ENCODE results near the gene ESR2. TPM values are rescaled to one million over a fixed set of nuclear protein-coding genes. Genes with fewer than 3 reads are reported as not detected.

The ESR2 gene
- total RNA-seq, 3 donors from 2014 or later = 1.3 to 4.5 (median 4.4) TPM

- peak; percentile 79 to 82 for ATAC-seq
- peak overlapping the region; percentile 80 for H3K4me3 Mint-ChIP-seq
- peaks cover 26% of the 10 kb centered on the region for H3K4me1 Mint-ChIP-seq (ENCODE audit: low read depth)
- no peaks in the 10 kb centered on the region for H3K9me3 Mint-ChIP-seq
- peak; percentile 81 for DNase-seq
- no peaks in the 10 kb centered on the region for H3K36me3 Mint-ChIP-seq (ENCODE audit: insufficient read depth)
- H3K27me3 Mint-ChIP-seq (ENCODE audit: low read depth) = peaks cover 9% of the 10 kb centered on the region
Measured at GRCh38 chr14:64294672-64295413, 672 bp upstream of the ESR2 start.

GRCh38 chr14:64292197-64292596 lies 2.0 kb downstream of the ESR2 start:
- peaks cover 8% of the 10 kb centered on the region for H3K27me3 Mint-ChIP-seq (ENCODE audit: low read depth)
- no peaks in the 10 kb centered on the region for H3K9me3 Mint-ChIP-seq
- ATAC-seq (no peak), DNase-seq (no peak)
- peaks cover 26% of the 10 kb centered on the region for H3K4me1 Mint-ChIP-seq (ENCODE audit: low read depth)
- H3K36me3 Mint-ChIP-seq (ENCODE audit: insufficient read depth) = no peaks in the 10 kb centered on the region
- H3K4me3 Mint-ChIP-seq = peak overlapping the region; percentile 7

GRCh38 chr14:64289571-64289970 lies 4.6 kb downstream of the ESR2 start:
- no peaks in the 10 kb centered on the region for H3K36me3 Mint-ChIP-seq (ENCODE audit: insufficient read depth)
- H3K4me1 Mint-ChIP-seq (ENCODE audit: low read depth) = peaks cover 12% of the 10 kb centered on the region
- no peaks in the 10 kb centered on the region for H3K9me3 Mint-ChIP-seq
- DNase-seq (no peak), ATAC-seq (no peak)
- H3K27me3 Mint-ChIP-seq (ENCODE audit: low read depth) = peaks cover 7% of the 10 kb centered on the region
- H3K4me3 Mint-ChIP-seq = no peak overlapping the region

GRCh38 chr14:64281805-64282204 lies 12.4 kb downstream of the ESR2 start:
- H3K36me3 Mint-ChIP-seq (ENCODE audit: insufficient read depth) = no peaks in the 10 kb centered on the region
- peaks cover 20% of the 10 kb centered on the region for H3K4me1 Mint-ChIP-seq (ENCODE audit: low read depth)
- peaks cover 1% of the 10 kb centered on the region for H3K27me3 Mint-ChIP-seq (ENCODE audit: low read depth)
- no peak overlapping the region for H3K4me3 Mint-ChIP-seq
- ATAC-seq = peak; percentile 22 to 28
- no peaks in the 10 kb centered on the region for H3K9me3 Mint-ChIP-seq
- DNase-seq = no peak

GRCh38 chr14:64279704-64280668 lies 14.2 kb downstream of the ESR2 start:
- peaks cover 20% of the 10 kb centered on the region for H3K4me1 Mint-ChIP-seq (ENCODE audit: low read depth)
- ATAC-seq (peak; percentile 89 to 90), DNase-seq (no peak)
- no peaks in the 10 kb centered on the region for H3K36me3 Mint-ChIP-seq (ENCODE audit: insufficient read depth)
- peaks cover 4% of the 10 kb centered on the region for H3K27me3 Mint-ChIP-seq (ENCODE audit: low read depth)
- no peak overlapping the region for H3K4me3 Mint-ChIP-seq
- no peaks in the 10 kb centered on the region for H3K9me3 Mint-ChIP-seq

- DNase-seq = no peak
- no peaks in the 10 kb centered on the region for H3K9me3 Mint-ChIP-seq
- H3K4me1 Mint-ChIP-seq (ENCODE audit: low read depth) = peaks cover 20% of the 10 kb centered on the region
- peaks cover 4% of the 10 kb centered on the region for H3K27me3 Mint-ChIP-seq (ENCODE audit: low read depth)
- no peak for ATAC-seq
- no peak overlapping the region for H3K4me3 Mint-ChIP-seq
- no peaks in the 10 kb centered on the region for H3K36me3 Mint-ChIP-seq (ENCODE audit: insufficient read depth)
Measured at GRCh38 chr14:64278458-64278857, 15.7 kb downstream of the ESR2 start.

- H3K4me1 Mint-ChIP-seq (ENCODE audit: low read depth) = peaks cover 8% of the 10 kb centered on the region
- H3K9me3 Mint-ChIP-seq = no peaks in the 10 kb centered on the region
- H3K27me3 Mint-ChIP-seq (ENCODE audit: low read depth) = peaks cover 4% of the 10 kb centered on the region
- no peak overlapping the region for H3K4me3 Mint-ChIP-seq
- no peaks in the 10 kb centered on the region for H3K36me3 Mint-ChIP-seq (ENCODE audit: insufficient read depth)
- DNase-seq (no peak), ATAC-seq (no peak)
Measured at GRCh38 chr14:64272019-64272418, 22.2 kb downstream of the ESR2 start.

- no peak overlapping the region for H3K4me3 Mint-ChIP-seq
- no peaks in the 10 kb centered on the region for H3K27me3 Mint-ChIP-seq (ENCODE audit: low read depth)
- no peaks in the 10 kb centered on the region for H3K36me3 Mint-ChIP-seq (ENCODE audit: insufficient read depth)
- H3K4me1 Mint-ChIP-seq (ENCODE audit: low read depth) = peaks cover 22% of the 10 kb centered on the region
- ATAC-seq (peak; percentile 58 to 70), DNase-seq (no peak)
- H3K9me3 Mint-ChIP-seq = no peaks in the 10 kb centered on the region
Measured at GRCh38 chr14:64266239-64266638, 27.9 kb downstream of the ESR2 start.

GRCh38 chr14:64265222-64265621 lies 28.9 kb downstream of the ESR2 start:
- H3K4me1 Mint-ChIP-seq (ENCODE audit: low read depth) = peaks cover 22% of the 10 kb centered on the region
- no peak for ATAC-seq
- H3K27me3 Mint-ChIP-seq (ENCODE audit: low read depth) = no peaks in the 10 kb centered on the region
- no peaks in the 10 kb centered on the region for H3K9me3 Mint-ChIP-seq
- DNase-seq = no peak
- H3K36me3 Mint-ChIP-seq (ENCODE audit: insufficient read depth) = no peaks in the 10 kb centered on the region
- H3K4me3 Mint-ChIP-seq = no peak overlapping the region

- Mint-ChIP-seq H3K36me3 (ENCODE audit: insufficient read depth) (no peaks in the 10 kb centered on the region), H3K27me3 (ENCODE audit: low read depth) (no peaks in the 10 kb centered on the region), H3K4me3 (no peak overlapping the region), H3K9me3 (no peaks in the 10 kb centered on the region), H3K4me1 (ENCODE audit: low read depth) (no peaks in the 10 kb centered on the region)
- DNase-seq = no peak
- no peak for ATAC-seq
Measured at GRCh38 chr14:64260418-64260817, 33.8 kb downstream of the ESR2 start.

- H3K27me3 Mint-ChIP-seq (ENCODE audit: low read depth) = peaks cover under 1% of the 10 kb centered on the region
- no peak overlapping the region for H3K4me3 Mint-ChIP-seq
- no peaks in the 10 kb centered on the region for H3K9me3 Mint-ChIP-seq
- DNase-seq = no peak
- H3K36me3 Mint-ChIP-seq (ENCODE audit: insufficient read depth) = no peaks in the 10 kb centered on the region
- H3K4me1 Mint-ChIP-seq (ENCODE audit: low read depth) = no peaks in the 10 kb centered on the region
- no peak for ATAC-seq
Measured at GRCh38 chr14:64255756-64256155, 38.4 kb downstream of the ESR2 start.

GRCh38 chr14:64253672-64254071 lies 40.5 kb downstream of the ESR2 start:
- no peaks in the 10 kb centered on the region for H3K4me1 Mint-ChIP-seq (ENCODE audit: low read depth)
- no peak overlapping the region for H3K4me3 Mint-ChIP-seq
- no peaks in the 10 kb centered on the region for H3K9me3 Mint-ChIP-seq

GRCh38 chr14:64249363-64249762 lies 44.8 kb downstream of the ESR2 start:
- peaks cover 18% of the 10 kb centered on the region for H3K27me3 Mint-ChIP-seq (ENCODE audit: low read depth)
- no peak overlapping the region for H3K4me3 Mint-ChIP-seq
- H3K9me3 Mint-ChIP-seq = no peaks in the 10 kb centered on the region
- no peaks in the 10 kb centered on the region for H3K36me3 Mint-ChIP-seq (ENCODE audit: insufficient read depth)
- no peak for ATAC-seq
- no peak for DNase-seq
- H3K4me1 Mint-ChIP-seq (ENCODE audit: low read depth) = no peaks in the 10 kb centered on the region

More at GRCh38 chr14:64253672-64254071, 40.5 kb downstream of the ESR2 start:
- DNase-seq = no peak
- H3K36me3 Mint-ChIP-seq (ENCODE audit: insufficient read depth) = no peaks in the 10 kb centered on the region
- no peak for ATAC-seq
- peaks cover 10% of the 10 kb centered on the region for H3K27me3 Mint-ChIP-seq (ENCODE audit: low read depth)

GRCh38 chr14:64248689-64249088 lies 45.5 kb downstream of the ESR2 start:
- ATAC-seq (no peak), DNase-seq (no peak)
- no peaks in the 10 kb centered on the region for H3K4me1 Mint-ChIP-seq (ENCODE audit: low read depth)
- H3K4me3 Mint-ChIP-seq = no peak overlapping the region
- H3K36me3 Mint-ChIP-seq (ENCODE audit: insufficient read depth) = no peaks in the 10 kb centered on the region
- no peaks in the 10 kb centered on the region for H3K9me3 Mint-ChIP-seq
- peaks cover 18% of the 10 kb centered on the region for H3K27me3 Mint-ChIP-seq (ENCODE audit: low read depth)

Data from activated T-cell treated with anti-CD3 and anti-CD28 coated beads, Interleukin-2, amount 50 U/mL, for 4 hours (primary cell).